H9 (cell line): ENCODE results near the gene SCN10A. TPM values are rescaled to one million over a fixed set of nuclear protein-coding genes. Genes with fewer than 3 reads are reported as not detected.

Source experiments
- DNase-seq: peaks from one replicate; pipeline ENCODE4 v3.0.0-alpha.2; 2017
- H2AFZ ChIP-seq: one replicate; pipeline ENCODE4 v1.6.1; 2013; ENCODE audit warnings: mild to moderate bottlenecking, low read length, control low read depth, moderate library complexity
- H2AK5ac ChIP-seq: 2 replicates; pipeline ENCODE4 v1.6.1; 2013; ENCODE audit warnings: low read length, control low read depth, mixed read lengths; ENCODE audit not compliant: insufficient read length
- H2BK120ac ChIP-seq: one replicate; pipeline ENCODE4 v1.6.1; 2013; ENCODE audit warnings: low read depth, mild to moderate bottlenecking, low read length, control low read depth, inconsistent platforms; ENCODE audit not compliant: poor library complexity, severe bottlenecking
- H2BK12ac ChIP-seq: 2 replicates; pipeline ENCODE4 v1.6.1; 2013; ENCODE audit warnings: low read length, control low read depth, mixed read lengths, low read depth; ENCODE audit not compliant: insufficient read length
- H2BK15ac ChIP-seq: 2 replicates; pipeline ENCODE4 v1.6.1; 2013; ENCODE audit warnings: low read depth, low read length, control low read depth
- H2BK20ac ChIP-seq: one replicate; pipeline ENCODE4 v1.6.1; 2013; ENCODE audit warnings: low read depth, mild to moderate bottlenecking, low read length, control low read depth, inconsistent platforms; ENCODE audit not compliant: poor library complexity, severe bottlenecking
- H2BK5ac ChIP-seq: 2 replicates; pipeline ENCODE4 v1.6.1; 2013; ENCODE audit warnings: low read length, control low read depth, mixed read lengths; ENCODE audit not compliant: insufficient read length
- H3K14ac ChIP-seq: 2 replicates; pipeline ENCODE4 v1.6.1; 2013; ENCODE audit warnings: low read length, control low read depth; ENCODE audit not compliant: insufficient read depth
- H3K18ac ChIP-seq: 2 replicates; pipeline ENCODE4 v1.6.1; 2013; ENCODE audit warnings: low read depth, mild to moderate bottlenecking, mixed read lengths, low read length, control low read depth; ENCODE audit not compliant: insufficient read length
- H3K23ac ChIP-seq: 2 replicates; pipeline ENCODE4 v1.6.1; 2013; ENCODE audit warnings: low read length, control low read depth, mixed read lengths, low read depth; ENCODE audit not compliant: insufficient read length
- H3K23me2 ChIP-seq: 2 replicates; pipeline ENCODE4 v1.6.1; 2013; ENCODE audit warnings: low read depth, mild to moderate bottlenecking, mixed read lengths, low read length, control low read depth; ENCODE audit not compliant: insufficient read length, poor library complexity, severe bottlenecking
- H3K27ac ChIP-seq: 2 replicates; pipeline ENCODE4 v1.5.1; 2013; ENCODE audit warnings: low read length, control low read depth, mixed read lengths, low read depth; ENCODE audit not compliant: insufficient read length
- H3K27me3 ChIP-seq: 2 replicates; pipeline ENCODE4 v1.6.1; 2013; ENCODE audit warnings: low read length, control low read depth, inconsistent platforms; ENCODE audit not compliant: insufficient read depth
- H3K4ac ChIP-seq: 2 replicates; pipeline ENCODE4 v1.6.1; 2013; ENCODE audit warnings: low read depth, mild to moderate bottlenecking, control low read depth, inconsistent platforms, low read length, moderate library complexity
- H3K4me1 ChIP-seq: 2 replicates; pipeline ENCODE4 v1.6.1; 2013; ENCODE audit warnings: low read length, control low read depth, inconsistent platforms; ENCODE audit not compliant: insufficient read depth
- H3K4me2 ChIP-seq: 2 replicates; pipeline ENCODE4 v1.6.1; 2013; ENCODE audit warnings: low read length, control low read depth, mixed read lengths; ENCODE audit not compliant: insufficient read length, insufficient read depth
- H3K56ac ChIP-seq: 2 replicates; pipeline ENCODE4 v1.6.1; 2013; ENCODE audit warnings: low read depth, mild to moderate bottlenecking, mixed read lengths, low read length, control low read depth; ENCODE audit not compliant: insufficient read length
- H3K79me1 ChIP-seq: 2 replicates; pipeline ENCODE4 v1.6.1; 2013; ENCODE audit warnings: low read depth, mild to moderate bottlenecking, moderate library complexity, low read length, control low read depth, inconsistent platforms; ENCODE audit not compliant: insufficient read depth, poor library complexity, severe bottlenecking
- H3K79me2 ChIP-seq: 2 replicates; pipeline ENCODE4 v1.6.1; 2013; ENCODE audit warnings: low read length, control low read depth, inconsistent platforms; ENCODE audit not compliant: insufficient read depth
- H3K9ac ChIP-seq: 2 replicates; pipeline ENCODE4 v1.6.1; 2013; ENCODE audit warnings: low read length, control low read depth, mixed read lengths; ENCODE audit not compliant: insufficient read length; ENCODE audit errors: extremely low read depth
- H3K9me3 ChIP-seq: one replicate; pipeline ENCODE4 v1.6.1; 2013; ENCODE audit warnings: low read depth, low read length, inconsistent platforms; ENCODE audit not compliant: control insufficient read depth
- H3T11ph ChIP-seq: one replicate; pipeline ENCODE4 v1.6.1; 2013; ENCODE audit warnings: mild to moderate bottlenecking, low read length, control low read depth, inconsistent platforms
- H4K20me1 ChIP-seq: one replicate; pipeline ENCODE4 v1.6.1; 2013; ENCODE audit not compliant: control insufficient read depth, insufficient read length, insufficient read depth
- H4K5ac ChIP-seq: 2 replicates; pipeline ENCODE4 v1.6.1; 2013; ENCODE audit warnings: low read depth, mild to moderate bottlenecking, mixed read lengths, low read length, control low read depth; ENCODE audit not compliant: insufficient read length
- H4K8ac ChIP-seq: replicated peaks from 2 replicates; pipeline ENCODE4 v1.6.1; 2013; ENCODE audit warnings: low read length, control low read depth, mixed read lengths, low read depth; ENCODE audit not compliant: insufficient read length
- H4K91ac ChIP-seq: 2 replicates; pipeline ENCODE4 v1.6.1; 2013; ENCODE audit warnings: low read depth, mild to moderate bottlenecking, moderate library complexity, mixed read lengths, low read length, control low read depth; ENCODE audit not compliant: insufficient read length
- H3K27ac Mint-ChIP-seq, 3 experiments: 2 replicates in 2 of 3; 3 replicates in 1 of 3; pipeline ENCODE4 v1.8.0; 2020 to 2021; ENCODE audit warnings: mixed read lengths in 3 of 3, mild to moderate bottlenecking in 1 of 3, moderate library complexity in 1 of 3
- H3K27me3 Mint-ChIP-seq: 2 replicates; pipeline ENCODE4 v1.8.0; 2021; ENCODE audit warnings: low read depth, mild to moderate bottlenecking, moderate library complexity, mixed read lengths
- H3K36me3 Mint-ChIP-seq, 3 experiments: 2 replicates in 2 of 3; 3 replicates in 1 of 3; pipeline ENCODE4 v1.8.0; 2020 to 2021; ENCODE audit warnings: low read depth in 3 of 3, mixed read lengths in 3 of 3; ENCODE audit not compliant: insufficient read depth in 1 of 3
- H3K4me1 Mint-ChIP-seq, 2 experiments: 2 replicates each; pipeline ENCODE4 v1.8.0; 2020; ENCODE audit warnings: mixed read lengths in 2 of 2
- H3K4me3 Mint-ChIP-seq, 2 experiments: 2 replicates in 1 of 2; 3 replicates in 1 of 2; pipeline ENCODE4 v1.8.0; 2020 to 2021; ENCODE audit warnings: mild to moderate bottlenecking in 2 of 2, mixed read lengths in 2 of 2, moderate library complexity in 1 of 2
- H3K9me3 Mint-ChIP-seq, 2 experiments: 2 replicates in 1 of 2; 3 replicates in 1 of 2; pipeline ENCODE4 v1.8.0; 2020; ENCODE audit warnings: mild to moderate bottlenecking in 2 of 2, mixed read lengths in 2 of 2, moderate library complexity in 1 of 2
- CTCF ChIP-seq: fragments of 200-600 bp; sonication (generic); conservative IDR thresholded peaks from 3 replicates; pipeline ENCODE4 v1.8.0; 2021; ENCODE audit warnings: antibody characterized with exemption, mild to moderate bottlenecking
- WGBS: extraction: QIAGEN DNeasy Blood & Tissue Kit; methylation state at CpG from one replicate; pipeline ENCODE4 v1.1.7; 2013; ENCODE audit warnings: missing lambda C conversion rate, low lambda C conversion rate, mixed read lengths; ENCODE audit not compliant: insufficient read length; ENCODE audit errors: extremely low coverage; 5-methylcytosine and 5-hydroxymethylcytosine counted together
- total RNA-seq: library from RNA; stranded (reverse); gene quantifications from 2 replicates; pipeline ENCODE4 v1.2.1, GENCODE V29; 2021

The SCN10A gene
- total RNA-seq, 1 experiment from 2014 or later, result not detected

- H3K79me1 ChIP-seq, result no peaks in the 10 kb centered on the region
- H2BK20ac ChIP-seq, result no peak overlapping the region
- Mint-ChIP-seq H3K27ac (no peak overlapping the region), H3K36me3 (no peaks in the 10 kb centered on the region), H3K27me3 (peaks cover 24% of the 10 kb centered on the region), H3K4me3 (no peak overlapping the region), H3K9me3 (peaks cover 0 to 4% of the 10 kb centered on the region in 2 experiments; a peak in 2 of 5 replicates), H3K4me1 (no peaks in the 10 kb centered on the region)
- no peak overlapping the region for H3K9ac ChIP-seq
- H2AFZ ChIP-seq, result no peak overlapping the region
- no CpG with 5 or more reads among the region's 3 CpGs for WGBS
- no peak overlapping the region for H3K56ac ChIP-seq
- no peak overlapping the region for H3K23ac ChIP-seq
- H4K8ac ChIP-seq, result no peak overlapping the region
- H4K5ac ChIP-seq, result no peak overlapping the region
- H2BK120ac ChIP-seq, result no peak overlapping the region
- no peaks in the 10 kb centered on the region for H3K4me1 ChIP-seq
- no peak overlapping the region; the same call in 1 of the 2 replicates for H3K14ac ChIP-seq
- no peak overlapping the region for H2BK15ac ChIP-seq
- no peaks in the 10 kb centered on the region for H3K23me2 ChIP-seq
- no peak overlapping the region for H3K18ac ChIP-seq
- H3K27me3 ChIP-seq, result no peaks in the 10 kb centered on the region
- no peak overlapping the region for H2AK5ac ChIP-seq
- no peak for TF ChIP-seq CTCF
- no peak for DNase-seq
- H3K4me2 ChIP-seq, result no peak overlapping the region
- H3K79me2 ChIP-seq, result no peaks in the 10 kb centered on the region
- H4K91ac ChIP-seq, result no peak overlapping the region
- H3T11ph ChIP-seq, result no peak overlapping the region
- H4K20me1 ChIP-seq, result no peaks in the 10 kb centered on the region
- H3K4ac ChIP-seq, result no peak overlapping the region
- H3K9me3 ChIP-seq, result no peaks in the 10 kb centered on the region
- no peak overlapping the region for H2BK12ac ChIP-seq
- H2BK5ac ChIP-seq, result no peak overlapping the region
- no peak overlapping the region for H3K27ac ChIP-seq
Measured at GRCh38 chr3:38758557-38758956, 57.5 kb downstream of the SCN10A start.
